HepG2 (cell line): ENCODE data around the gene PROKR1.

Source experiments
- CHD2 ChIP-seq: IDR thresholded peaks from 2 replicates; pipeline ENCODE4 v1.6.1; 2011; ENCODE audit warnings: low read depth, low read length, improper control_type of control experiment
- EZH2 ChIP-seq: conservative IDR thresholded peaks from 2 replicates; pipeline ENCODE4 v1.6.1; 2012; ENCODE audit warnings: mild to moderate bottlenecking, low read depth, low read length, moderate library complexity
- POLR2AphosphoS5 ChIP-seq: IDR thresholded peaks from 2 replicates; pipeline ENCODE4 v1.6.1; 2012; ENCODE audit warnings: low read depth, low read length
- TCF12 ChIP-seq, 2 experiments: fragments of 450-650 bp in 1 of 2; sonication (generic) in 1 of 2; formaldehyde crosslinking in 1 of 2; IDR thresholded peaks; 2 replicates each; pipeline versions ENCODE4 v1.6.1 to v1.8.0; 2017 to 2022; ENCODE audit warnings: antibody characterized with exemption in 1 of 2, mild to moderate bottlenecking in 1 of 2, missing genetic modification reagents in 1 of 2, moderate library complexity in 1 of 2
- ZNF775 ChIP-seq: sonication (generic); formaldehyde crosslinking; IDR thresholded peaks from 2 replicates; pipeline ENCODE4 v1.4.0; 2020; ENCODE audit warnings: missing genetic modification reagents, mild to moderate bottlenecking, moderate library complexity, borderline replicate concordance
- ZSCAN12 ChIP-seq: sonication (generic); formaldehyde crosslinking; IDR thresholded peaks from 2 replicates; pipeline ENCODE4 v1.9.0; 2021; ENCODE audit warnings: mild to moderate bottlenecking, missing genetic modification reagents
- TF ChIP-seq, protein P1 (sequence below), 2 experiments: IDR thresholded peaks; 2 replicates each; pipeline ENCODE4 v1.6.1; 2011 to 2012; ENCODE audit warnings: low read length in 2 of 2, borderline replicate concordance in 1 of 2, low read depth in 1 of 2, mild to moderate bottlenecking in 1 of 2, moderate library complexity in 1 of 2
- TF ChIP-seq, protein P2 (sequence below): sonication (generic); formaldehyde crosslinking; IDR thresholded peaks from 2 replicates; pipeline ENCODE4 v1.5.0; 2020; ENCODE audit warnings: mild to moderate bottlenecking, missing genetic modification reagents, moderate library complexity

DNA sequence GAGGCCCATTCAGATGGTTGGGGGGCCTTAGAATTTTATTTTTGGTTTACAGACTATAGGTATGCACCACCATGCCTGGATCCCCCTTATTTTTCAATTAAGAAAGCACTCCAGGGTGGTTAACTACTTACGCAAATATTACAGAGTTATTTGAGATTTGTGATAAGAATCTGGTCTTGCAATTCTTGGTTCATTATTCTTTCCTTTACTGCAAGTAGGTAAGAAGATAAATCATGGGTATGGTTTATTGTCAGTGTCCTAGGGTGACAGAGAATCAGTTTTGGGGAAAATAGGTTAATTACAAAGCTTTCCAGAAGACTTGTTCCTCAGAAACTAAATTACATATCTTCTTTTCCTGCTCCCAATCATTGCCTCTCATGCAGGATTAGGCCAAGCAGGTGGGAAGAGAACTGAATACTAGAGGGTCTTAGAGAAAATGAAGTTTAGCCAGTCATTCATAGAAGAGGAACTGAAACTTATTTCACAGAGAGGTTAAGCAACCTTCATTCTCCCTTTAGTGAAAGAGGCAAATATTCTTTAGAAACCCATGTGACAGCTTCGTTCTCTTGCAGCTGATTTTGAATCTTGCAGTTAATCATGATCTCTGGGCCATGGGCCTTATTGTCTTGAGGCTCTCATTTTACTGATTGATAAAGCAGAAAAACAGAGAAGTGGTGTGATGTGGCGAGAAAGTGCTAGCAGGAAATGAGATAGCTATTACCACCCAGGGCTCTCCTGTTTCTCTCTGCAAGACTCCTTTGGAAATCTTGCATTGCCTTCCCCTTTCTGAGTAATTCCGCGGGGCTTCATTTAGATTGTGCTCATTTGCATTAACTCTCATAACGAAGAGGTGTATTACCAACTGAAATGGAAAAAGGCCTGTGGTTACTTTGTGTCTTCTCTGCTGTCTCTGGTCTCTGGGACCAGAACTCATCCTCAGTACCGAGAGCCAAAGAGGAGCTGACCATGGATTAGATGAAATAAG, 46.5 kb downstream of the PROKR1 start:
- TF ChIP-seq TCF12 (IDR thresholded peaks at IDR 0.05): no peak
- TF ChIP-seq TCF12 (CRISPR knock-in tag; IDR thresholded peaks at IDR 0.05): no peak
- no peak for TF ChIP-seq EZH2
- no peak for TF ChIP-seq POLR2AphosphoS5
- TF ChIP-seq, protein P1, sequence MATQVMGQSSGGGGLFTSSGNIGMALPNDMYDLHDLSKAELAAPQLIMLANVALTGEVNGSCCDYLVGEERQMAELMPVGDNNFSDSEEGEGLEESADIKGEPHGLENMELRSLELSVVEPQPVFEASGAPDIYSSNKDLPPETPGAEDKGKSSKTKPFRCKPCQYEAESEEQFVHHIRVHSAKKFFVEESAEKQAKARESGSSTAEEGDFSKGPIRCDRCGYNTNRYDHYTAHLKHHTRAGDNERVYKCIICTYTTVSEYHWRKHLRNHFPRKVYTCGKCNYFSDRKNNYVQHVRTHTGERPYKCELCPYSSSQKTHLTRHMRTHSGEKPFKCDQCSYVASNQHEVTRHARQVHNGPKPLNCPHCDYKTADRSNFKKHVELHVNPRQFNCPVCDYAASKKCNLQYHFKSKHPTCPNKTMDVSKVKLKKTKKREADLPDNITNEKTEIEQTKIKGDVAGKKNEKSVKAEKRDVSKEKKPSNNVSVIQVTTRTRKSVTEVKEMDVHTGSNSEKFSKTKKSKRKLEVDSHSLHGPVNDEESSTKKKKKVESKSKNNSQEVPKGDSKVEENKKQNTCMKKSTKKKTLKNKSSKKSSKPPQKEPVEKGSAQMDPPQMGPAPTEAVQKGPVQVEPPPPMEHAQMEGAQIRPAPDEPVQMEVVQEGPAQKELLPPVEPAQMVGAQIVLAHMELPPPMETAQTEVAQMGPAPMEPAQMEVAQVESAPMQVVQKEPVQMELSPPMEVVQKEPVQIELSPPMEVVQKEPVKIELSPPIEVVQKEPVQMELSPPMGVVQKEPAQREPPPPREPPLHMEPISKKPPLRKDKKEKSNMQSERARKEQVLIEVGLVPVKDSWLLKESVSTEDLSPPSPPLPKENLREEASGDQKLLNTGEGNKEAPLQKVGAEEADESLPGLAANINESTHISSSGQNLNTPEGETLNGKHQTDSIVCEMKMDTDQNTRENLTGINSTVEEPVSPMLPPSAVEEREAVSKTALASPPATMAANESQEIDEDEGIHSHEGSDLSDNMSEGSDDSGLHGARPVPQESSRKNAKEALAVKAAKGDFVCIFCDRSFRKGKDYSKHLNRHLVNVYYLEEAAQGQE (IDR thresholded peaks at IDR 0.05; ENCODE audit: borderline replicate concordance in 1 of 2, low read depth in 1 of 2, low read length in 2 of 2): no peak
- no peak for TF ChIP-seq ZSCAN12 (CRISPR knock-in tag)
- TF ChIP-seq CHD2: no peak
- no peak for TF ChIP-seq ZNF775
- TF ChIP-seq, protein P2, sequence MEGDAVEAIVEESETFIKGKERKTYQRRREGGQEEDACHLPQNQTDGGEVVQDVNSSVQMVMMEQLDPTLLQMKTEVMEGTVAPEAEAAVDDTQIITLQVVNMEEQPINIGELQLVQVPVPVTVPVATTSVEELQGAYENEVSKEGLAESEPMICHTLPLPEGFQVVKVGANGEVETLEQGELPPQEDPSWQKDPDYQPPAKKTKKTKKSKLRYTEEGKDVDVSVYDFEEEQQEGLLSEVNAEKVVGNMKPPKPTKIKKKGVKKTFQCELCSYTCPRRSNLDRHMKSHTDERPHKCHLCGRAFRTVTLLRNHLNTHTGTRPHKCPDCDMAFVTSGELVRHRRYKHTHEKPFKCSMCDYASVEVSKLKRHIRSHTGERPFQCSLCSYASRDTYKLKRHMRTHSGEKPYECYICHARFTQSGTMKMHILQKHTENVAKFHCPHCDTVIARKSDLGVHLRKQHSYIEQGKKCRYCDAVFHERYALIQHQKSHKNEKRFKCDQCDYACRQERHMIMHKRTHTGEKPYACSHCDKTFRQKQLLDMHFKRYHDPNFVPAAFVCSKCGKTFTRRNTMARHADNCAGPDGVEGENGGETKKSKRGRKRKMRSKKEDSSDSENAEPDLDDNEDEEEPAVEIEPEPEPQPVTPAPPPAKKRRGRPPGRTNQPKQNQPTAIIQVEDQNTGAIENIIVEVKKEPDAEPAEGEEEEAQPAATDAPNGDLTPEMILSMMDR: no peak
